ENCODE data around the gene KNTC1. TPM values are rescaled to one million over a fixed set of nuclear protein-coding genes. Genes with fewer than 3 reads are reported as not detected.

KNTC1 gene
- total RNA-seq, 3 donors from 2014 or later, result 15.5 to 36.0 (median 18.0) TPM

DNA sequence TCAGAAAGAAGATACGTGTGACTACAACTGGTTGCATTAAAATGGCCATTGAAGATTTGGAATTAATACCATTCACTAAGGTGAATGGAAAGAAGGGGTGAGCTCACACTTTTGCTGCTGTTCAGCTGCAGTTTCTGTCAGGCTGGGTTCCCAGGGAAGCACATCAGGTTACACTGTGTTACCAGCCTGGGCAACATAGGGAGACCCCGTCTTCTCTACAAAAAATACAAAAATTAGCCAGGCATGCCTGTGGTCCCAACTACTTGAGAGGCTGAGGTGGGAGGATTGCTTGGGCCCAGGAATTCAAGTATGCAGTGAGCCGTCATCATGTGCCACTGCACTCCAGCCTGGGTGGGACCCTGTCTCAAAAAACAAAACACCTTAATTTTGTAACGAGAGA lies 13.4 kb upstream of the KNTC1 start:
- intact Hi-C loops (cut with DNase I; ENCODE audit: low total_unique reads), result loop anchor here (2.0 kb wide), 1 partner anchor 71 kb away; no protein-coding TSS in a partner anchor
- H3K4me1 ChIP-seq, result no peaks in the 10 kb centered on the region
- DNase-seq (ENCODE audit: low spot score in 2 of 2), result no peak
- H3K27me3 ChIP-seq, result no peaks in the 10 kb centered on the region
- no peak overlapping the region for H3K4me3 ChIP-seq
- H3K27ac ChIP-seq, result no peak overlapping the region
- TF ChIP-seq POLR2AphosphoS5 (IDR thresholded peaks at IDR 0.05) (no peak), POLR2A (IDR thresholded peaks at IDR 0.05) (no peak)
- TF ChIP-seq, protein P1, sequence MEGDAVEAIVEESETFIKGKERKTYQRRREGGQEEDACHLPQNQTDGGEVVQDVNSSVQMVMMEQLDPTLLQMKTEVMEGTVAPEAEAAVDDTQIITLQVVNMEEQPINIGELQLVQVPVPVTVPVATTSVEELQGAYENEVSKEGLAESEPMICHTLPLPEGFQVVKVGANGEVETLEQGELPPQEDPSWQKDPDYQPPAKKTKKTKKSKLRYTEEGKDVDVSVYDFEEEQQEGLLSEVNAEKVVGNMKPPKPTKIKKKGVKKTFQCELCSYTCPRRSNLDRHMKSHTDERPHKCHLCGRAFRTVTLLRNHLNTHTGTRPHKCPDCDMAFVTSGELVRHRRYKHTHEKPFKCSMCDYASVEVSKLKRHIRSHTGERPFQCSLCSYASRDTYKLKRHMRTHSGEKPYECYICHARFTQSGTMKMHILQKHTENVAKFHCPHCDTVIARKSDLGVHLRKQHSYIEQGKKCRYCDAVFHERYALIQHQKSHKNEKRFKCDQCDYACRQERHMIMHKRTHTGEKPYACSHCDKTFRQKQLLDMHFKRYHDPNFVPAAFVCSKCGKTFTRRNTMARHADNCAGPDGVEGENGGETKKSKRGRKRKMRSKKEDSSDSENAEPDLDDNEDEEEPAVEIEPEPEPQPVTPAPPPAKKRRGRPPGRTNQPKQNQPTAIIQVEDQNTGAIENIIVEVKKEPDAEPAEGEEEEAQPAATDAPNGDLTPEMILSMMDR (IDR thresholded peaks at IDR 0.05), result no peak
- H3K36me3 ChIP-seq, result peaks cover 18% of the 10 kb centered on the region
- H3K9me3 ChIP-seq, result no peaks in the 10 kb centered on the region

DNA sequence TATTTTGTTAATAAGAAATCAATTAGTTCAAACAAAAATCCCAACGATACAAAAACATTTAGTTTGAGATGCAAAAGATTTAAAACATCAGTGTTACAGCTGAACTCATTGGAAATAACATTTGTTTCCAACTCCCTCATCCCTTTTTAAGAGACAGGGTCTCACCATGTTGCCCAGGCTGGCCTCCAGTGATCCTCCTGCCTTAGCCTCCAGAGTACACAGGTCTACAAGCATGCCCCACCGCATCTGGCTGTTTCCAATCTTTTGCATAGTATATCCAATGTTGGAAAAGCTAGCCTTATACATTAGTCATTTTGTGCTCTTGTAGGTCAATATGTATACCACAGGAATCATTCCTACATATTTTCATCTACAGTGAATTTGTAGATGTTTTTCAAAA lies 11.8 kb upstream of the KNTC1 start:
- Histone ChIP-seq H3K27ac (no peak overlapping the region), H3K36me3 (peaks cover 9% of the 10 kb centered on the region)
- intact Hi-C loops (cut with DNase I; ENCODE audit: low total_unique reads), result loop anchor here (2.0 to 5.0 kb wide), 2 partner anchors 72 to 638 kb away; no protein-coding TSS in a partner anchor

DNA sequence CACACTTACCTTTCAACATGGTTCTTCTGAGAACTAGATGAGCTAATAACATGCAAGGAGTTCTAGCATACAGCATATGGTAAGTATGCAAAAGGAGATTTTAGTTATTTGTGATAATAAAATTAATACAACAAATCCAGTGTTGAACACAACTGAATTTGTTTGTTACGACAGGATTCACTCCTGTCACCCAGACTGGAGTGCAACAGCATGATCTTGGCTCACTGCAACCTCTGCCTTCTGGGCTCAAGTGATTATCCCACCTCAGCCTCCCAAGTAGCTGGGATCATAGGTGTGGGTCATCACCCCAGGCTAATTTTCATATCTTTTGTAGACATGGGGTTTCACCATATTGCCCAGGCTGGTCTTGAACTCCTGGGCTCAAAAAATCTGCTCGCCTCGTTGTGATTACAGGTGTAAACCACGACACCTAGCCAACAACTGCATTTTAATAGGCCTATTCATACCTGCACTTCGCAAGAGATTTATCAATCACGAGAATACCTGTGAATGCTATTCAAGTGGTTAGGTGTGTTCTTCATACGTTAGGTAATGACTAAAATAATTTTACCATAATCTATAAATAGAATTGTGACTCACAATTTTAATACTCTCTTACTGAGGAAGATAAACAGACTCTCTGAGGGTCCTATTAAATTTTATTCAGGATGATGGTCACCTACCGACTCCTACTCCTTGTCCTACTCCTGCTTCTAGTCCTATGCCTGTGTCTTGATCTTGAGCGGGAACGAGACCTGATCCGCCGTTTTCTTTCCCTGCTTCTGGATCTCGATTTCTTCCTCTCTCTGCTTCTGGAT lies 10.3 kb upstream of the KNTC1 start:
- no peak overlapping the region for H3K4me3 ChIP-seq
- H3K4me1 ChIP-seq, result no peaks in the 10 kb centered on the region
- intact Hi-C loops (cut with DNase I; ENCODE audit: low total_unique reads), result loop anchor here (5.0 kb wide), 1 partner anchor 639 kb away; no protein-coding TSS in a partner anchor
- no peaks in the 10 kb centered on the region for H3K27me3 ChIP-seq
- TF ChIP-seq, protein P1 (IDR thresholded peaks at IDR 0.05), result no peak
- TF ChIP-seq POLR2A (IDR thresholded peaks at IDR 0.05) (no peak), POLR2AphosphoS5 (IDR thresholded peaks at IDR 0.05) (no peak)
- peaks cover 9% of the 10 kb centered on the region for H3K36me3 ChIP-seq
- H3K9me3 ChIP-seq, result no peaks in the 10 kb centered on the region
- DNase-seq (ENCODE audit: low spot score in 2 of 2), result no peak
- H3K27ac ChIP-seq, result no peak overlapping the region

More for the DNA sequence above, 11.8 kb upstream of the KNTC1 start:
- DNase-seq (ENCODE audit: low spot score in 2 of 2), result no peak
- Histone ChIP-seq H3K4me1 (no peaks in the 10 kb centered on the region), H3K27me3 (no peaks in the 10 kb centered on the region), H3K9me3 (no peaks in the 10 kb centered on the region), H3K4me3 (no peak overlapping the region)
- TF ChIP-seq, protein P1 (IDR thresholded peaks at IDR 0.05), result no peak
- TF ChIP-seq POLR2AphosphoS5 (IDR thresholded peaks at IDR 0.05), result no peak
- TF ChIP-seq POLR2A (IDR thresholded peaks at IDR 0.05), result no peak

DNA sequence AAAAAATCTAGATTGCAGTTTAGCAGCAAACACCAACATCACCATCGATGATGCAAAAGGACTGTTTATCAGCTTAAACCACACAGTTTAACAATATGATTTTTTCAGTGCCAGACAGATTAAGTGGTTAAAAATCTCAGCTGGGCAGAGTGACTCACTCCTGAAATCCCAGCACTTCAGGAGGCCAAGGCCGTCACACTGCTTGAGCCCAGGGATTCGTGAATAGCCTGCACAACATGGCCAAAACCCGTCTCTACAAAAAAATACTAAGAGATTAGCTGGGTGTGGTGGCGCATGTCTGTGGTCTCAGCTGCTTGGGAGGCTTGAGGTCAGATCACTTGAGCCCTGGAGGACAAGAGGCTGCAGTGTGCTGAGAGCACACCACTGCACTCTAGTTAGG lies 9.2 kb upstream of the KNTC1 start:
- TF ChIP-seq, protein P1 (IDR thresholded peaks at IDR 0.05), result no peak
- no peak for TF ChIP-seq POLR2AphosphoS5 (IDR thresholded peaks at IDR 0.05)
- no peak for TF ChIP-seq POLR2A (IDR thresholded peaks at IDR 0.05)
- Histone ChIP-seq H3K27me3 (no peaks in the 10 kb centered on the region), H3K4me1 (peaks cover 0 to 8% of the 10 kb centered on the region in 2 donors), H3K4me3 (no peak overlapping the region), H3K36me3 (peaks cover 9% of the 10 kb centered on the region), H3K9me3 (no peaks in the 10 kb centered on the region), H3K27ac (no peak overlapping the region)
- DNase-seq (ENCODE audit: low spot score in 2 of 2), result no peak
- intact Hi-C loops (cut with DNase I; ENCODE audit: low total_unique reads), result loop anchor here (5.0 kb wide), 1 partner anchor 641 kb away; no protein-coding TSS in a partner anchor

DNA sequence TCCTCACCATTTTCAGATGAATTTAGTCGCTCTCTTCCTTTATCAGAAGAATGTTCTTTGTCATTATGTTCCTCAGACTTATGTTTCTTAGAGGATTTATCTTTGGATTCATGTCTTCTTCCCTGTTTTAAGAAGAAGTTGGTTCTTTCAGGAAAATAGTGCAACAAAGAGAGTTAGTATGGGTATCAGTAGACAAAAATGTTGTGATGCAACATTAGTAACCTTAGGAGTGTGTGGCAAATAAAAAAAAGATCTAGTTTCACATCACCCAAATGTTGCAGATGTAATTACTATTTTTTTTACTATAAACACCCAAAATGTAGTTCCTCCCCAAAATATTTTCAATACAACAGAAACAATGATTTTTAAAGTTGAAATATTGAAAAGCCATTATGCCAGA lies 8.1 kb upstream of the KNTC1 start:
- H3K4me3 ChIP-seq, result no peak overlapping the region
- H3K9me3 ChIP-seq, result no peaks in the 10 kb centered on the region
- DNase-seq (ENCODE audit: low spot score in 2 of 2), result no peak
- intact Hi-C loops (cut with DNase I; ENCODE audit: low total_unique reads), result loop anchor here (5.0 kb wide), 1 partner anchor 642 kb away; no protein-coding TSS in a partner anchor
- peaks cover 9% of the 10 kb centered on the region for H3K36me3 ChIP-seq
- H3K27ac ChIP-seq, result no peak overlapping the region
- H3K4me1 ChIP-seq, result peaks cover 4 to 18% of the 10 kb centered on the region in 2 donors
- no peaks in the 10 kb centered on the region for H3K27me3 ChIP-seq
- TF ChIP-seq, protein P1 (IDR thresholded peaks at IDR 0.05), result no peak
- no peak for TF ChIP-seq POLR2AphosphoS5 (IDR thresholded peaks at IDR 0.05)
- TF ChIP-seq POLR2A (IDR thresholded peaks at IDR 0.05), result no peak
